ENCODE measurements around the gene LRRC2.

LRRC2 gene

DNA sequence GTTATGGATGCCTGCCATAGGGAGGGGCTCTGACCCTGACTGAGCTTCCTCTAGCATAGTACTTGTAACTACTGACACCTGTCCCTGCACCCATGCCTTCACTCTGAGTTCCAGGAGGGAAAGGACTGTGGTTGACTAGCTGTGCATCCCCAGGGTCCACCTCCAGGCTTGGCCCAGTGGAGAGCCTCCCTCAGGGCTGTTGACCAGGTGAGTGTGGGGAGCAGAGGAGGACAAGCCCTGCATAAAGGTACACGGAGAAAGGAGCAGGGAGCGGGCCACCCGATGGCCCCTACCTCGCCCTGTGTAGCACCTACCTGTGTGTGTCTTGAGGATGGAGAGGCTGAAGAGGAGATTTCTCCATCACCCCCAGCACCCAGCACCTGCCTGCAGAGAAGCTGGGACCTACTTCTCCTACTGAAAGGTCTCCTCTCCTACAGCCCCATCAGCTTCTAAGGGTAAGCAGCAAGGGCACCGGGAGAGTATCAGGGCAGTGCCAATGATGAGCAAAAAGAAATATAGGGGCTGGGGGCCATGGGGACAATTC, 94.7 kb downstream of the LRRC2 start:
- H3K27me3 ChIP-seq (ENCODE audit: insufficient read depth, poor library complexity, severe bottlenecking), result no peaks in the 10 kb centered on the region
- H3K27ac ChIP-seq (replicated peaks), result no peak overlapping the region
- TF ChIP-seq, protein P1, sequence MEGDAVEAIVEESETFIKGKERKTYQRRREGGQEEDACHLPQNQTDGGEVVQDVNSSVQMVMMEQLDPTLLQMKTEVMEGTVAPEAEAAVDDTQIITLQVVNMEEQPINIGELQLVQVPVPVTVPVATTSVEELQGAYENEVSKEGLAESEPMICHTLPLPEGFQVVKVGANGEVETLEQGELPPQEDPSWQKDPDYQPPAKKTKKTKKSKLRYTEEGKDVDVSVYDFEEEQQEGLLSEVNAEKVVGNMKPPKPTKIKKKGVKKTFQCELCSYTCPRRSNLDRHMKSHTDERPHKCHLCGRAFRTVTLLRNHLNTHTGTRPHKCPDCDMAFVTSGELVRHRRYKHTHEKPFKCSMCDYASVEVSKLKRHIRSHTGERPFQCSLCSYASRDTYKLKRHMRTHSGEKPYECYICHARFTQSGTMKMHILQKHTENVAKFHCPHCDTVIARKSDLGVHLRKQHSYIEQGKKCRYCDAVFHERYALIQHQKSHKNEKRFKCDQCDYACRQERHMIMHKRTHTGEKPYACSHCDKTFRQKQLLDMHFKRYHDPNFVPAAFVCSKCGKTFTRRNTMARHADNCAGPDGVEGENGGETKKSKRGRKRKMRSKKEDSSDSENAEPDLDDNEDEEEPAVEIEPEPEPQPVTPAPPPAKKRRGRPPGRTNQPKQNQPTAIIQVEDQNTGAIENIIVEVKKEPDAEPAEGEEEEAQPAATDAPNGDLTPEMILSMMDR (IDR thresholded peaks at IDR 0.05; ENCODE audit: insufficient read depth, low read length), result no peak
- TF ChIP-seq, protein P2, sequence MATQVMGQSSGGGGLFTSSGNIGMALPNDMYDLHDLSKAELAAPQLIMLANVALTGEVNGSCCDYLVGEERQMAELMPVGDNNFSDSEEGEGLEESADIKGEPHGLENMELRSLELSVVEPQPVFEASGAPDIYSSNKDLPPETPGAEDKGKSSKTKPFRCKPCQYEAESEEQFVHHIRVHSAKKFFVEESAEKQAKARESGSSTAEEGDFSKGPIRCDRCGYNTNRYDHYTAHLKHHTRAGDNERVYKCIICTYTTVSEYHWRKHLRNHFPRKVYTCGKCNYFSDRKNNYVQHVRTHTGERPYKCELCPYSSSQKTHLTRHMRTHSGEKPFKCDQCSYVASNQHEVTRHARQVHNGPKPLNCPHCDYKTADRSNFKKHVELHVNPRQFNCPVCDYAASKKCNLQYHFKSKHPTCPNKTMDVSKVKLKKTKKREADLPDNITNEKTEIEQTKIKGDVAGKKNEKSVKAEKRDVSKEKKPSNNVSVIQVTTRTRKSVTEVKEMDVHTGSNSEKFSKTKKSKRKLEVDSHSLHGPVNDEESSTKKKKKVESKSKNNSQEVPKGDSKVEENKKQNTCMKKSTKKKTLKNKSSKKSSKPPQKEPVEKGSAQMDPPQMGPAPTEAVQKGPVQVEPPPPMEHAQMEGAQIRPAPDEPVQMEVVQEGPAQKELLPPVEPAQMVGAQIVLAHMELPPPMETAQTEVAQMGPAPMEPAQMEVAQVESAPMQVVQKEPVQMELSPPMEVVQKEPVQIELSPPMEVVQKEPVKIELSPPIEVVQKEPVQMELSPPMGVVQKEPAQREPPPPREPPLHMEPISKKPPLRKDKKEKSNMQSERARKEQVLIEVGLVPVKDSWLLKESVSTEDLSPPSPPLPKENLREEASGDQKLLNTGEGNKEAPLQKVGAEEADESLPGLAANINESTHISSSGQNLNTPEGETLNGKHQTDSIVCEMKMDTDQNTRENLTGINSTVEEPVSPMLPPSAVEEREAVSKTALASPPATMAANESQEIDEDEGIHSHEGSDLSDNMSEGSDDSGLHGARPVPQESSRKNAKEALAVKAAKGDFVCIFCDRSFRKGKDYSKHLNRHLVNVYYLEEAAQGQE (IDR thresholded peaks at IDR 0.05; ENCODE audit: insufficient replicate concordance, low read depth), result no peak
- TF ChIP-seq SPI1 (IDR thresholded peaks at IDR 0.05; ENCODE audit: borderline replicate concordance, low read depth), result no peak
- no peak for TF ChIP-seq POLR2AphosphoS5 (IDR thresholded peaks at IDR 0.05; ENCODE audit: low read depth)
- TF ChIP-seq GABPA (IDR thresholded peaks at IDR 0.05; ENCODE audit: low read depth), result no peak
- no peak overlapping the region for H3K4me3 ChIP-seq (replicated peaks; ENCODE audit: insufficient read depth, low read length)
- DNase-seq (ENCODE audit: low read depth in 1 of 2, low spot score in 1 of 2), result no peak

DNA sequence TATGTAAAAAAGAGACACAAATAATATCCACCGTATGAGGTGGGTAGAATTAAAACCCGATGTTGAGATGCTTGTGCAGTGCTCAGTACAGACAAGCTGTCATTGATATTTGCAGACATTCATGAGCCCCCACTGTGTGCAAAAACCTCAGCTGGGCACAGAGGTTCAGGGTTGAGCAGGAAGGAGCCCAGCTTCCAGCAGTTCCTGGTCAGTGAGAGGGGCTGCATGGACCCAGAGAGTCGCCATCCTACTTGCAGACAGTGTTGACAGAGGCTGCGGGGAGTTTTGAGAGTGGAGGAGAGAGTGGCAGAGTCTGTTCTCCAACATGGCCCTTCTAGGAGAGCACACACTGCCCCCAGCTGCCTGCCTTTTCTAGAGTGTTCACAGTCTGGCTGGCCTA, 95.3 kb downstream of the LRRC2 start:
- no peak for DNase-seq (ENCODE audit: low read depth in 1 of 2, low spot score in 1 of 2)
- no peak for TF ChIP-seq SPI1 (IDR thresholded peaks at IDR 0.05; ENCODE audit: borderline replicate concordance, low read depth)
- TF ChIP-seq, protein P2 (IDR thresholded peaks at IDR 0.05; ENCODE audit: insufficient replicate concordance, low read depth), result no peak
- TF ChIP-seq GABPA (IDR thresholded peaks at IDR 0.05; ENCODE audit: low read depth), result no peak
- TF ChIP-seq, protein P1 (IDR thresholded peaks at IDR 0.05; ENCODE audit: insufficient read depth, low read length), result no peak
- no peak for TF ChIP-seq POLR2AphosphoS5 (IDR thresholded peaks at IDR 0.05; ENCODE audit: low read depth)
- no peak overlapping the region for H3K27ac ChIP-seq (replicated peaks)
- H3K4me3 ChIP-seq (replicated peaks; ENCODE audit: insufficient read depth, low read length), result no peak overlapping the region
- no peaks in the 10 kb centered on the region for H3K27me3 ChIP-seq (ENCODE audit: insufficient read depth, poor library complexity, severe bottlenecking)

DNA sequence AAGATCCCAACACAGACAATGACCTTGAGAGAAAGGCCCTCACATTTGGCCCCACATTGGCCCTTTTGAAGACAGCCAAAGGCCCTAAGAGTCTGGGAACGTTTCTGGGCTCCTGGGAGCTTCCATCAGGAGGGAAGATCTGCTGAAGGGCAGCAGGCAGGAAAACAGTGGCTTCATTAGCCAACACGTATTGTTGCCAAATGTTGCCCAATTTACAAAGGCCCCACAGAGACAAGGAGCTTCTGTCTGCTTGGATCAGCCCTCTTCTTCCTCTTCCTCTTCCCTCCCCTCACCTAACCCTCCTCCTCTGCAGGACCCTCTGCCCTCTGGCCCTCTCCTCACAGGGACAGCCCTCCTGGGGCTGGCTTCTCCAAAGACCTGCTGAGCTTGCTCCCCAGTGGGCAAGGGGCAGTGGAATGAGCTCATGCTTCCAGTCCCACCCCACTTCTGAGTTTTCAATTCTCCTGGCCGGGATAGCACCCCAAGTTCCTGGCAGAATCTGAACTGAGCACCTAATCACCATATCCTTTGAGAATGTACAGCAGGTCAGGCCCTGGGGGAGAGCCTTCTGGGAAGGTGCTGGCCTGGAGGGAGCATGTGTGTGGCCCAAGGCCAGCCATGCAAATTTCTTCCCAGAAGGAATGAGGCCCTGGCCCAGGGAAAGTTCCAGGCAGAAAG, 96.3 kb downstream of the LRRC2 start:
- Histone ChIP-seq H3K27me3 (ENCODE audit: insufficient read depth, poor library complexity, severe bottlenecking) (no peaks in the 10 kb centered on the region), H3K27ac (replicated peaks) (peak overlapping the region; percentile 42), H3K4me3 (replicated peaks; ENCODE audit: insufficient read depth, low read length) (no peak overlapping the region)
- peak; percentile 10; the same call in 1 of the 2 replicates for TF ChIP-seq SPI1 (IDR thresholded peaks at IDR 0.05; ENCODE audit: borderline replicate concordance, low read depth)
- TF ChIP-seq, protein P2 (IDR thresholded peaks at IDR 0.05; ENCODE audit: insufficient replicate concordance, low read depth), result no peak
- DNase-seq (ENCODE audit: low read depth in 1 of 2, low spot score in 1 of 2), result peak; percentile 47 to 81

All from HL-60 (cell line).